Heart left ventricle (tissue), 13 donors: ENCODE measurements around the gene STX8.
"Not testable (repeated sequence)": the region's sequence is repeated elsewhere in the genome, so short reads cannot be mapped to it uniquely, and the experiment has no call there.

Source experiments
- POLR2A ChIP-seq, 2 donors: fragments of 450-650 bp; IDR thresholded peaks; one replicate each; pipeline ENCODE4 v1.6.1; 2017; ENCODE audit warnings: antibody characterized with exemption in 2 of 2, mild to moderate bottlenecking in 2 of 2, moderate library complexity in 2 of 2
- TF ChIP-seq, protein P1 (sequence below), 12 donors: fragments of 200-600 bp; sonication (generic) in 4 of 12; IDR thresholded peaks; one replicate each; pipeline versions ENCODE4 v1.5.0 to v1.8.0; 2018 to 2022; ENCODE audit warnings: antibody characterized with exemption in 12 of 12, mild to moderate bottlenecking in 5 of 12
- donor health status: ischemic (EF 13 %, LVEDD 7.1; RV severe dilation, severe dysfunction).
- donor health status: DM: no; HTN: yes; CAD: no.
- donor health status: DM: no; HTN: no; CAD: no.
- donor health status: ischemic (EF 25% LVEDD 6.9; RV normal size, moderate dysfunction).
- donor health status: ischemic (EF 25% LVEDD 5.7; RV mildly dilated, moderate dysfunction).
- donor health status: ischemic (EF 35%, LVEDD 5.7; RV mildly dilated, moderate dysfunction).
- donor health status: nonischemic (EF 11% LVEDD 7.7; RV severe dilation, severe dysfunction).
- donor health status: DM: yes; HTN: yes; CAD: no.
- donor health status: PGD.
- donor health status: ischemic (EF 29% LVEDD 5.4; RV normal size, mild dysfunction).
- donor health status: nonischemic (EF 23%, LVEDD 6.1; RV moderate dilation, normal function).

DNA sequence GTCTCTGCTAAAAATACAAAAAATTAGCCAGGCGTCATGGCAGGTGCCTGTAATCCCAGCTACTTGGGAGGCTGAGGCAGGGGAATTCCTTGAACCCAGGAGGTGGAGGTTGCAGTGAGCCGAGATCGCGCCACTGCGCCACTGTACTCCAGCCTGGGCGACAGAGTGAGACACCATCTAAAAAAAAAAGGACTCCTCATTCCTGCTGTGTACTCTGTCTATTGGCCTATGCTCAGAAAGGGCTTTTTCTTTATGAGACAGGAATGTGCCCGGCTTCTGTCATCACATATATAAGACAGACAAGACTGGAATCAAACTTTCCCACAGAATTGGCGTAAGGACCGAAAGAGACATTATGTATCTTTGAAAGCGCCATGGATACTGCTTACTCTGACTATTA is 236.1 kb downstream of the STX8 start:
- TF ChIP-seq, protein P1, sequence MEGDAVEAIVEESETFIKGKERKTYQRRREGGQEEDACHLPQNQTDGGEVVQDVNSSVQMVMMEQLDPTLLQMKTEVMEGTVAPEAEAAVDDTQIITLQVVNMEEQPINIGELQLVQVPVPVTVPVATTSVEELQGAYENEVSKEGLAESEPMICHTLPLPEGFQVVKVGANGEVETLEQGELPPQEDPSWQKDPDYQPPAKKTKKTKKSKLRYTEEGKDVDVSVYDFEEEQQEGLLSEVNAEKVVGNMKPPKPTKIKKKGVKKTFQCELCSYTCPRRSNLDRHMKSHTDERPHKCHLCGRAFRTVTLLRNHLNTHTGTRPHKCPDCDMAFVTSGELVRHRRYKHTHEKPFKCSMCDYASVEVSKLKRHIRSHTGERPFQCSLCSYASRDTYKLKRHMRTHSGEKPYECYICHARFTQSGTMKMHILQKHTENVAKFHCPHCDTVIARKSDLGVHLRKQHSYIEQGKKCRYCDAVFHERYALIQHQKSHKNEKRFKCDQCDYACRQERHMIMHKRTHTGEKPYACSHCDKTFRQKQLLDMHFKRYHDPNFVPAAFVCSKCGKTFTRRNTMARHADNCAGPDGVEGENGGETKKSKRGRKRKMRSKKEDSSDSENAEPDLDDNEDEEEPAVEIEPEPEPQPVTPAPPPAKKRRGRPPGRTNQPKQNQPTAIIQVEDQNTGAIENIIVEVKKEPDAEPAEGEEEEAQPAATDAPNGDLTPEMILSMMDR (IDR thresholded peaks at IDR 0.05), result not testable (repeated sequence)
- not testable (repeated sequence) for TF ChIP-seq POLR2A (IDR thresholded peaks at IDR 0.05)
